ENCODE results near the gene BCL11A. TPM values are rescaled to one million over a fixed set of nuclear protein-coding genes. Genes with fewer than 3 reads are reported as not detected.

Gene BCL11A
- total RNA-seq, 2 donors from 2014 or later: 2.5 to 9.2 TPM

- Mint-ChIP-seq H3K4me3 (no peak overlapping the region), H3K4me1 (peaks cover 3% of the 10 kb centered on the region), H3K27me3 (peaks cover 12% of the 10 kb centered on the region), H3K36me3 (ENCODE audit: low read depth) (peaks cover 2% of the 10 kb centered on the region), H3K27ac (no peak overlapping the region)
- no peak for DNase-seq
- H3K9me3 ChIP-seq (ENCODE audit: control insufficient read depth, low read length, poor library complexity, severe bottlenecking): no peaks in the 10 kb centered on the region
- ATAC-seq: no peak
These were observed 79.9 kb downstream of the BCL11A start for GRCh38 chr2:60473546-60473945.

DNA sequence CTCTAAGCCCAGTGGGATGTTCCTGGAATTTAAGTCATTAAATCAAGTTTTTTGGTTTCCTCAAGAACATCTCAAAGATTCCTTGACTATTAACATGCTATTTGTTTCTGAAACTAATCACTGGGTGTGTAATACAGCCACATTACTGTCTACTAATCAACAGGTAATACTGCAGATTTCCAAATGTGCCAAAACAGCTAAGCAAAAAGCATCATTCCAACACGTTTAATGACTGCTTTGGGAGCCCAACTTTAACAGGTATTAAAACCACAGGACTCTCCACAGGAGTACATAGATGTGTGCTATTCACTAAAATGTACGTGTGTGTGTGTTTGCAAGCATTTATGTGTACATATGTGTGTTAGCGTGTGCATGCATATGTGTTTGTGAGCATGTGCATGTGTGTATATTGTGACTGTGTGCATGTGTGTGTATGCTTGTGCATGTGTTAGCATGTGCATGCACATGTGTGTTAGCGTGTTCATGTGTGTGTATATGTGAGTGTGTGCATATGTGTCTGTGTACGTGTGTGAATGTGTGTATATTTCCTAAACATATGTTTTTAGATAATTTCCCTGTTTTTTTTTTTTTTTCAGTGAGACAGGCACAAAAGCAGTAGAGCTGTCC, 80.7 kb downstream of the BCL11A start:
- DNase-seq (no peak), ATAC-seq (no peak)
- Mint-ChIP-seq H3K27ac (no peak overlapping the region), H3K4me1 (peaks cover 6% of the 10 kb centered on the region), H3K4me3 (no peak overlapping the region), H3K27me3 (peaks cover 12% of the 10 kb centered on the region), H3K36me3 (ENCODE audit: low read depth) (peaks cover 2% of the 10 kb centered on the region)
- no peaks in the 10 kb centered on the region for H3K9me3 ChIP-seq (ENCODE audit: control insufficient read depth, low read length, poor library complexity, severe bottlenecking)

DNA sequence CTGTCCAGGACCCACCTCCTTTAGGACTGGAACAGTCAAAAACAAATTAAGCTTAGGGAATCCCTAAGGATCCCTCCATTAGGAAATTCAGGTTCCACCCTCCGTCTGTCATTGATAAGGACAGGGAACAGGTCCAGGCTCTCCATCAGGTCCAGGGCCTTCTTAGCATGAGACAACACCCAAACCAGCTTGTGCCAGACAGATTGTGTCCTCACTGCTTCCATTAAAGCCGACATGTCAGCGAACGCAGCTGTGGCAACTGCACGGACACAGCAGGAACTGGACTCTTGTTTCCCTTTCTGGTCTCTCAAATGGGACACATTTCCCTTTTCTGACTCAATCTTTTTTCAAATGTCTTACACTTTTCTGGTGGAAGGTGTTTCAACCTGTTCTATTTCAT, 81.4 kb downstream of the BCL11A start:
- peaks cover 2% of the 10 kb centered on the region for H3K4me1 Mint-ChIP-seq
- H3K27me3 Mint-ChIP-seq: peaks cover 12% of the 10 kb centered on the region
- no peak overlapping the region for H3K27ac Mint-ChIP-seq
- H3K9me3 ChIP-seq (ENCODE audit: control insufficient read depth, low read length, poor library complexity, severe bottlenecking): no peaks in the 10 kb centered on the region
- DNase-seq: no peak
- H3K4me3 Mint-ChIP-seq: no peak overlapping the region
- ATAC-seq: no peak
- peaks cover 2% of the 10 kb centered on the region for H3K36me3 Mint-ChIP-seq (ENCODE audit: low read depth)

DNA sequence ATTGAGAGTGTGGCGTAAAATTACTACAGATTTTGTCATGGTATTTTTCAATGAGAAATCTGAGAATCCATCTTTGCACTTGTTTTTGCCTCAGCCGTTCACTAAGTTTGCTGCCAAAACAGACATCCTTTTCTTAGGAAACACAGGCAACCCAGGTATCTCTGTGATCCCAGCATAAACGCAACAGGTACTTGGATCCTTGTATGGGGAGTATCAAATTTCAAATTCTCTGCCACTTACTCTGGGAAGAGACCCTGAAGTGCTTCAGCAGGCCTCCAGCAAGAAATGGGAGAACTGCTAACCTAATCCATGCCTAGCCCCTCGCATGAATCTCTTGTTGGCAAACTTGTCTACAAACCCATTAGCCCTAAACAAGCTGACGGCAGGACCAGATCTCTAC, 83.1 kb downstream of the BCL11A start:
- no peak for ATAC-seq

DNA sequence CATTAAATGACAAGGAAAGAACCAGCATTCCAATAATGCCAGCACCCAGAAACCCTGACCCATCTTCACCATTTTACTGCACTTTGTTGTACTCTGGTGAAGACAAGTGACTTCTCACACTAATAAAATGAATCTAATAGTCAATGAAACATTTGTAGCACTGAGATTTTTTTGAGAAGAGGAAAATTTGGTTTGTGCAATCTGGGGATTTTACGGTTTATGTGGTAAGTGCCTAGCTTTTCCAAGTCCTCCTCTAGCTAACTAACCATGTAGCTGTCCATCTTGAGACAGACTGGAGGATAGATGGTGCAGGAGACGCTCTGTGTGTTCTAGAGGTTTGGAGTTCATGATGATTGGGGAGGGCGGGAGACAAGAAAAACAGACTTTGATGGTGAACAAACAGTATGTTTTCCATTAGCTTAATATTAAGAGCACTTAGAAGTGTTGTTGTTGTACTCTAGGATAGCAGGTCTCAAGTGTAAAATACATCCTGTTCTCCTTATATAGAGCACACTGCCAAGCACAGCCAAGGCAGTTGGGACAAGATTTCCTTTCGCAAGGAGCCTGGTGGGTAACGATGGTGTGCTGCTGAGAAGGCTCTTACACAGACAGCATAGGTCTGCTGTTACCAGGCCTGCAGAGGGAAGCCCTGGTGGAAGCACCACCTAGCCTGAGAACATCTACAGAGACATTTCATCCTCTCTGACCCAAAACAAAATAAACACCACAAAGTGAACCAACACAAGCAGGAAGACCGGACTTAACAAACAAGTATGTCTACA, 83.7 kb downstream of the BCL11A start:
- H3K27me3 Mint-ChIP-seq: peaks cover 10% of the 10 kb centered on the region
- peaks cover 2% of the 10 kb centered on the region for H3K4me1 Mint-ChIP-seq
- H3K36me3 Mint-ChIP-seq (ENCODE audit: low read depth): peaks cover 2% of the 10 kb centered on the region
- no peak for DNase-seq
- H3K9me3 ChIP-seq (ENCODE audit: control insufficient read depth, low read length, poor library complexity, severe bottlenecking): no peaks in the 10 kb centered on the region
- no peak overlapping the region for H3K27ac Mint-ChIP-seq
- no peak overlapping the region for H3K4me3 Mint-ChIP-seq
- no peak for ATAC-seq

More for the DNA sequence above, 83.1 kb downstream of the BCL11A start:
- H3K4me3 Mint-ChIP-seq: no peak overlapping the region
- no peaks in the 10 kb centered on the region for H3K9me3 ChIP-seq (ENCODE audit: control insufficient read depth, low read length, poor library complexity, severe bottlenecking)
- H3K36me3 Mint-ChIP-seq (ENCODE audit: low read depth): peaks cover 2% of the 10 kb centered on the region
- H3K27ac Mint-ChIP-seq: no peak overlapping the region
- DNase-seq: no peak
- peaks cover 2% of the 10 kb centered on the region for H3K4me1 Mint-ChIP-seq
- peaks cover 12% of the 10 kb centered on the region for H3K27me3 Mint-ChIP-seq

GRCh38 chr2:60468382-60469085, 84.9 kb downstream of the BCL11A start:
- no peak for DNase-seq
- ATAC-seq: no peak
- H3K27me3 Mint-ChIP-seq: peaks cover 6% of the 10 kb centered on the region
- no peaks in the 10 kb centered on the region for H3K9me3 ChIP-seq (ENCODE audit: control insufficient read depth, low read length, poor library complexity, severe bottlenecking)
- no peak overlapping the region for H3K4me3 Mint-ChIP-seq
- peaks cover 2% of the 10 kb centered on the region for H3K36me3 Mint-ChIP-seq (ENCODE audit: low read depth)
- peaks cover 2% of the 10 kb centered on the region for H3K4me1 Mint-ChIP-seq
- no peak overlapping the region for H3K27ac Mint-ChIP-seq

- H3K9me3 ChIP-seq (ENCODE audit: control insufficient read depth, low read length, poor library complexity, severe bottlenecking): no peaks in the 10 kb centered on the region
These were observed 87.2 kb downstream of the BCL11A start for GRCh38 chr2:60466161-60466702.

DNA sequence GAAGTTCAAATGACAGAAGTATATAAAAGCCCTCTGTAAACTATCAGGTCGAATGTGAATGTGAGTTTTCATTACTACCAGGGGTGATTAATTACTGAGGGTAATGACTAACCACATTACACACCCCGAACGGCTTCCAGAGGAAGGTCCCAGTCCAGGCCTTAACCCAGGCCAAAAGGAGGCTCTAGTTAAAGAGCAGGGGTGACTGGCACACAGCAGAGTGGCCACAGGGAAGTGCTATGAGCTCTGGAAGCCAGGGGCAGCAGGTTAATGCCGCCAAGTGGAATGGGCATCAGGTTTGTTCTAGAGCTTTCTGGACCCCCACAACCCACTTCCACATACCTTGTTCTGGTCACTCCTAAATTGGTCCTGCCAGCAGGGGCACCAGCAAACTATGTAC, 87.7 kb downstream of the BCL11A start:
- H3K4me1 Mint-ChIP-seq: peaks cover 2% of the 10 kb centered on the region
- peaks cover 2% of the 10 kb centered on the region for H3K36me3 Mint-ChIP-seq (ENCODE audit: low read depth)
- ATAC-seq: no peak
- DNase-seq: no peak
- H3K4me3 Mint-ChIP-seq: no peak overlapping the region
- peaks cover 6% of the 10 kb centered on the region for H3K27me3 Mint-ChIP-seq
- H3K27ac Mint-ChIP-seq: no peak overlapping the region
- H3K9me3 ChIP-seq (ENCODE audit: control insufficient read depth, low read length, poor library complexity, severe bottlenecking): no peaks in the 10 kb centered on the region

More at GRCh38 chr2:60466161-60466702, 87.2 kb downstream of the BCL11A start:
- Mint-ChIP-seq H3K27ac (no peak overlapping the region), H3K27me3 (peaks cover 6% of the 10 kb centered on the region), H3K4me3 (no peak overlapping the region), H3K36me3 (ENCODE audit: low read depth) (peaks cover 2% of the 10 kb centered on the region), H3K4me1 (peaks cover 2% of the 10 kb centered on the region)
- no peak for ATAC-seq
- DNase-seq: no peak

DNA sequence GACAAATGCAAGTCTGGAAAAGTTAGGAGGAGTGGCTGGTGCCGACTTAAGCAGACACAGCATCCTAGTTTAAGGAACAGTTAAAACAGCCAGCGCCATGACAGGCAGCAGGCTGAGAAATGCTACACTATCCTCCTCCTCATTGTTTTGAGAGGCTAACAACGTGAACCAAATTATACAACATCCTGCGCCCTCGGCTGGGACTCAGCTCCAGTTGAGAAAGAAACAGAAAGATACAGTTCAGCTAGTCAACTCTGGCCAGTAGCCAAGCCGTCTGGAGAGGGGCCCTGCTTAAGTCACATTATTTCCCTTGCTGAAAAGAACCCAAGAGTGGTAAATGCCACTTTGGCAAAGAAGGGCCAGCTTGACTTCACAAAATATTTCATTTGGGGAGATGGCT, 90.2 kb downstream of the BCL11A start:
- H3K4me1 Mint-ChIP-seq: peaks cover under 1% of the 10 kb centered on the region
- no peaks in the 10 kb centered on the region for H3K27me3 Mint-ChIP-seq
- DNase-seq: no peak
- H3K4me3 Mint-ChIP-seq: no peak overlapping the region
- H3K9me3 ChIP-seq (ENCODE audit: control insufficient read depth, low read length, poor library complexity, severe bottlenecking): no peaks in the 10 kb centered on the region
- H3K36me3 Mint-ChIP-seq (ENCODE audit: low read depth): no peaks in the 10 kb centered on the region
- H3K27ac Mint-ChIP-seq: no peak overlapping the region
- no peak for ATAC-seq

DNA sequence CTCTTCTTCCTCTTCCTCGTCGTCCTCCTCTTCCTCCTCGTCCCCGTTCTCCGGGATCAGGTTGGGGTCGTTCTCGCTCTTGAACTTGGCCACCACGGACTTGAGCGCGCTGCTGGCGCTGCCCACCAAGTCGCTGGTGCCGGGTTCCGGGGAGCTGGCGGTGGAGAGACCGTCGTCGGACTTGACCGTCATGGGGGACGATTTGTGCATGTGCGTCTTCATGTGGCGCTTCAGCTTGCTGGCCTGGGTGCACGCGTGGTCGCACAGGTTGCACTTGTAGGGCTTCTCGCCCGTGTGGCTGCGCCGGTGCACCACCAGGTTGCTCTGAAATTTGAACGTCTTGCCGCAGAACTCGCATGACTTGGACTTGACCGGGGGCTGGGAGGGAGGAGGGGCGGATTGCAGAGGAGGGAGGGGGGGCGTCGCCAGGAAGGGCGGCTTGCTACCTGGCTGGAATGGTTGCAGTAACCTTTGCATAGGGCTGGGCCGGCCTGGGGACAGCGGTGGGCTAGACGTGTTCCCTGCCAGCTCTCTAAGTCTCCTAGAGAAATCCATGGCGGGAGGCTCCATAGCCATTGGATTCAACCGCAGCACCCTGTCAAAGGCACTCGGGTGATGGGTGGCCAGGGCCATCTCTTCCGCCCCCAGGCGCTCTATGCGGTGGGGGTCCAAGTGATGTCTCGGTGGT, 91.9 kb downstream of the BCL11A start:
- Mint-ChIP-seq H3K36me3 (ENCODE audit: low read depth) (no peaks in the 10 kb centered on the region), H3K4me1 (no peaks in the 10 kb centered on the region), H3K4me3 (no peak overlapping the region), H3K27me3 (no peaks in the 10 kb centered on the region), H3K27ac (no peak overlapping the region)
- ATAC-seq (no peak), DNase-seq (no peak)
- no peaks in the 10 kb centered on the region for H3K9me3 ChIP-seq (ENCODE audit: control insufficient read depth, low read length, poor library complexity, severe bottlenecking)

GRCh38 chr2:60460577-60461420, 92.7 kb downstream of the BCL11A start:
- Mint-ChIP-seq H3K27me3 (no peaks in the 10 kb centered on the region), H3K27ac (no peak overlapping the region), H3K4me3 (no peak overlapping the region), H3K4me1 (no peaks in the 10 kb centered on the region), H3K36me3 (ENCODE audit: low read depth) (no peaks in the 10 kb centered on the region)
- H3K9me3 ChIP-seq (ENCODE audit: control insufficient read depth, low read length, poor library complexity, severe bottlenecking): no peaks in the 10 kb centered on the region
- ATAC-seq (no peak), DNase-seq (no peak)

- Mint-ChIP-seq H3K27me3 (no peaks in the 10 kb centered on the region), H3K4me1 (no peaks in the 10 kb centered on the region), H3K27ac (no peak overlapping the region), H3K4me3 (no peak overlapping the region), H3K36me3 (ENCODE audit: low read depth) (no peaks in the 10 kb centered on the region)
- ATAC-seq (no peak), DNase-seq (no peak)
- H3K9me3 ChIP-seq (ENCODE audit: control insufficient read depth, low read length, poor library complexity, severe bottlenecking): no peaks in the 10 kb centered on the region
These were observed 93.6 kb downstream of the BCL11A start for GRCh38 chr2:60459851-60460250.

Measured in T-helper 17 cell (primary cell).